ENCODE data around the gene UBR1. TPM values are rescaled to one million over a fixed set of nuclear protein-coding genes. Genes with fewer than 3 reads are reported as not detected.
"Not testable (repeated sequence)": the region's sequence is repeated elsewhere in the genome, so short reads cannot be mapped to it uniquely, and the experiment has no call there.

The UBR1 gene
- total and polyA plus RNA-seq, 8 donors: 24.3 to 31.5 (median 28.5) TPM

- intact Hi-C loops (cut with DNase I): no loop called here
- TF ChIP-seq, protein P1, sequence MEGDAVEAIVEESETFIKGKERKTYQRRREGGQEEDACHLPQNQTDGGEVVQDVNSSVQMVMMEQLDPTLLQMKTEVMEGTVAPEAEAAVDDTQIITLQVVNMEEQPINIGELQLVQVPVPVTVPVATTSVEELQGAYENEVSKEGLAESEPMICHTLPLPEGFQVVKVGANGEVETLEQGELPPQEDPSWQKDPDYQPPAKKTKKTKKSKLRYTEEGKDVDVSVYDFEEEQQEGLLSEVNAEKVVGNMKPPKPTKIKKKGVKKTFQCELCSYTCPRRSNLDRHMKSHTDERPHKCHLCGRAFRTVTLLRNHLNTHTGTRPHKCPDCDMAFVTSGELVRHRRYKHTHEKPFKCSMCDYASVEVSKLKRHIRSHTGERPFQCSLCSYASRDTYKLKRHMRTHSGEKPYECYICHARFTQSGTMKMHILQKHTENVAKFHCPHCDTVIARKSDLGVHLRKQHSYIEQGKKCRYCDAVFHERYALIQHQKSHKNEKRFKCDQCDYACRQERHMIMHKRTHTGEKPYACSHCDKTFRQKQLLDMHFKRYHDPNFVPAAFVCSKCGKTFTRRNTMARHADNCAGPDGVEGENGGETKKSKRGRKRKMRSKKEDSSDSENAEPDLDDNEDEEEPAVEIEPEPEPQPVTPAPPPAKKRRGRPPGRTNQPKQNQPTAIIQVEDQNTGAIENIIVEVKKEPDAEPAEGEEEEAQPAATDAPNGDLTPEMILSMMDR (IDR thresholded peaks at IDR 0.05): no peak
- peak; percentile 69 for ATAC-seq
- Histone ChIP-seq H3K4me3 (no peak overlapping the region), H3K4me1 (no peaks in the 10 kb centered on the region), H3K9me3 (no peaks in the 10 kb centered on the region), H3K36me3 (peaks cover 7 to 96% of the 10 kb centered on the region in 2 donors), H3K27me3 (no peaks in the 10 kb centered on the region), H3K27ac (no peak overlapping the region)
- DNase-seq: no peak
Measured at GRCh38 chr15:43052860-43053259, 53.0 kb downstream of the UBR1 start.

GRCh38 chr15:43048935-43049334 lies 56.9 kb downstream of the UBR1 start:
- Histone ChIP-seq H3K36me3 (peaks cover 0 to 93% of the 10 kb centered on the region in 2 donors), H3K9me3 (no peaks in the 10 kb centered on the region), H3K27ac (no peak overlapping the region), H3K4me1 (no peaks in the 10 kb centered on the region), H3K4me3 (no peak overlapping the region), H3K27me3 (no peaks in the 10 kb centered on the region)
- no peak for ATAC-seq
- intact Hi-C loops (cut with DNase I): no loop called here
- TF ChIP-seq, protein P1 (IDR thresholded peaks at IDR 0.05): no peak
- DNase-seq: no peak

GRCh38 chr15:43046484-43046883 lies 59.4 kb downstream of the UBR1 start:
- Histone ChIP-seq H3K27me3 (no peaks in the 10 kb centered on the region), H3K9me3 (no peaks in the 10 kb centered on the region), H3K4me3 (no peak overlapping the region), H3K36me3 (peaks cover 0 to 93% of the 10 kb centered on the region in 2 donors), H3K4me1 (no peaks in the 10 kb centered on the region), H3K27ac (no peak overlapping the region)
- TF ChIP-seq, protein P1 (IDR thresholded peaks at IDR 0.05): no peak
- intact Hi-C loops (cut with DNase I): no loop called here
- ATAC-seq: no peak
- DNase-seq: no peak

DNA sequence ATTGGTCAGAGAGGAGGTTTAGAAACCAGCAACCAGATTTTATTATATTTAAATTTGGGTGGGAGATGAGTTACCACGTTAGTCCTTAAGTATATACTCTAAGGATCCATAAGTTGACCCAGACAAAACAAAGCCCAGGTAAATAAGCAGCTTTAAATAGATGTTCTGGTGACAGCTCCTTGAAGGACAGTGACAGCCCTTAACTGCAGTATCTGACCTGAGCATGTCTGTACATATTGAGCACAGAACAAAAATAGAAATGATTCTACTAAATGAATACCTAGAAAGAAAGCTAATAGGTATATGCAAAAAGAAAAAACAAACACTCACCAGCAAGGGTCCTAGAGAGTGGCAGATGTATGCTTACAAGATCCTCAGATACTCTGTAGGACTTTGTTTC lies 63.0 kb downstream of the UBR1 start:
- H3K27ac ChIP-seq: no peak overlapping the region
- TF ChIP-seq, protein P1 (IDR thresholded peaks at IDR 0.05): no peak
- H3K4me1 ChIP-seq: no peaks in the 10 kb centered on the region
- peaks cover 0 to 73% of the 10 kb centered on the region in 2 donors for H3K36me3 ChIP-seq
- ATAC-seq (no peak), DNase-seq (no peak)
- no peaks in the 10 kb centered on the region for H3K27me3 ChIP-seq
- H3K9me3 ChIP-seq: no peaks in the 10 kb centered on the region
- intact Hi-C loops (cut with DNase I): no loop called here
- H3K4me3 ChIP-seq: no peak overlapping the region

DNA sequence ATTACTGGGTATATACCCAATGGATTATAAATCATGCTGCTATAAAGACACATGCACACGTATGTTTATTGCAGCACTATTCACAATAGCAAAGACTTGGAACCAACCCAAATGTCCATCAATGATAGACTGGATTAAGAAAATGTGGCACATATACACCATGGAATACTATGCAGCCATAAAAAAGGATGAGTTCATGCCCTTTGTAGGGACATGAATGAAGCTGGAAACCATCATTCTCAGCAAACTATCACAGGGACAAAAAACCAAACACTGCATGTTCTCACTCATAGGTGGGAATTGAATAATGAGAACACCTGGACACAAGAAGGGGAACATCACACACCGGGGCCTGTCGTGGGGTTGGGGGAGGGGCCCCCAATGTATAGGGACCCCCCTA lies 64.8 kb downstream of the UBR1 start:
- H3K4me1 ChIP-seq; H3K4me3 ChIP-seq; ATAC-seq; DNase-seq; H3K27me3 ChIP-seq; intact Hi-C loops (cut with DNase I); H3K27ac ChIP-seq; H3K9me3 ChIP-seq: not testable (repeated sequence)
- H3K36me3 ChIP-seq: peaks cover 0 to 72% of the 10 kb centered on the region in 2 donors

GRCh38 chr15:43035240-43035639 lies 70.6 kb downstream of the UBR1 start:
- H3K36me3 ChIP-seq: peaks cover 0 to 66% of the 10 kb centered on the region in 2 donors
- H3K27me3 ChIP-seq; H3K27ac ChIP-seq; H3K4me3 ChIP-seq; DNase-seq; ATAC-seq; H3K9me3 ChIP-seq; H3K4me1 ChIP-seq; intact Hi-C loops (cut with DNase I): not testable (repeated sequence)
